Gastroesophageal sphincter (tissue), 3 donors: ENCODE measurements around the gene RANBP3.

ENCODE experiments used
- CTCF ChIP-seq, 4 experiments: fragments of 200-600 bp in 2 of 4; fragments of 450-650 bp in 2 of 4; sonication (generic) in 1 of 4; IDR thresholded peaks; one replicate each; pipeline ENCODE4 v1.5.1; 2017 to 2019; ENCODE audit warnings: antibody characterized with exemption in 4 of 4, mild to moderate bottlenecking in 2 of 4, moderate library complexity in 2 of 4
- EP300 ChIP-seq: sonication (generic); formaldehyde crosslinking; IDR thresholded peaks from one replicate; pipeline ENCODE4 v1.6.1; 2017; ENCODE audit warnings: antibody characterized with exemption, mild to moderate bottlenecking
- POLR2A ChIP-seq, 2 donors: fragments of 450-650 bp; IDR thresholded peaks; one replicate each; pipeline ENCODE4 v1.6.1; 2017; ENCODE audit warnings: antibody characterized with exemption in 2 of 2, mild to moderate bottlenecking in 2 of 2, moderate library complexity in 1 of 2
- POLR2AphosphoS5 ChIP-seq: sonication (generic); formaldehyde crosslinking; IDR thresholded peaks from one replicate; pipeline ENCODE4 v1.6.1; 2017; ENCODE audit warnings: antibody characterized with exemption

- TF ChIP-seq EP300, result no peak
- no peak for TF ChIP-seq CTCF (IDR thresholded peaks at IDR 0.05)
- no peak for TF ChIP-seq POLR2A (IDR thresholded peaks at IDR 0.05)
- no peak for TF ChIP-seq POLR2AphosphoS5
These were observed 61.7 kb downstream of the RANBP3 start for GRCh38 chr19:5916181-5916708.
